K562 (cell line): Measurements from ENCODE around the gene DENND4C. TPM values are rescaled to one million over a fixed set of nuclear protein-coding genes. Genes with fewer than 3 reads are reported as not detected.

ENCODE experiments used
- BHLHE40 ChIP-seq: IDR thresholded peaks from 2 replicates; pipeline ENCODE4 v1.6.1; 2011; ENCODE audit warnings: low read length, improper control_type of control experiment
- CEBPB ChIP-seq: fragments of 450-650 bp; IDR thresholded peaks from 2 replicates; pipeline ENCODE4 v1.6.1; 2016; ENCODE audit warnings: missing genetic modification characterization, missing compliant biosample characterization
- HBP1 ChIP-seq: fragments of 450-650 bp; formaldehyde crosslinking; IDR thresholded peaks from 2 replicates; pipeline ENCODE4 v1.4.0; 2022; ENCODE audit warnings: missing genetic modification characterization
- KLF16 ChIP-seq: IDR thresholded peaks from 2 replicates; pipeline ENCODE4 v1.6.1; 2016; ENCODE audit warnings: antibody characterized with exemption
- LCOR ChIP-seq: sonication (generic); formaldehyde crosslinking; IDR thresholded peaks from 2 replicates; pipeline ENCODE4 v1.8.0; 2022; ENCODE audit warnings: mild to moderate bottlenecking, missing genetic modification reagents
- MEIS2 ChIP-seq: fragments of 450-650 bp; IDR thresholded peaks from 2 replicates; pipeline ENCODE4 v1.6.1; 2014; ENCODE audit warnings: mild to moderate bottlenecking; ENCODE audit not compliant: partially characterized antibody
- NCOR1 ChIP-seq: fragments of 450-650 bp; IDR thresholded peaks from 2 replicates; pipeline ENCODE4 v1.6.1; 2016; ENCODE audit warnings: mild to moderate bottlenecking, moderate library complexity
- NFXL1 ChIP-seq: fragments of 450-650 bp; formaldehyde crosslinking; IDR thresholded peaks from 2 replicates; pipeline ENCODE4 v1.4.0; 2021; ENCODE audit warnings: mild to moderate bottlenecking
- NONO ChIP-seq, 2 experiments: fragments of 200-400 bp in 1 of 2; fragments of 450-650 bp in 1 of 2; formaldehyde crosslinking in 1 of 2; IDR thresholded peaks; 2 replicates each; pipeline ENCODE4 v1.6.1; 2017; ENCODE audit warnings: low read depth in 2 of 2, mild to moderate bottlenecking in 2 of 2, moderate library complexity in 2 of 2, low read length in 1 of 2
- SLC30A9 ChIP-seq: fragments of 250-450 bp; sonication (Bioruptor Pico); IDR thresholded peaks from 2 replicates; pipeline ENCODE4 v1.8.0; 2022; ENCODE audit warnings: mild to moderate bottlenecking, moderate library complexity
- STAT5B ChIP-seq: fragments of 250-450 bp; sonication (Bioruptor Pico); IDR thresholded peaks from 2 replicates; pipeline ENCODE4 v1.8.0; 2021; ENCODE audit warnings: mild to moderate bottlenecking, inconsistent platforms
- TARDBP ChIP-seq: fragments of 450-650 bp; IDR thresholded peaks from 2 replicates; pipeline ENCODE4 v1.6.1; 2016
- TRIM28 ChIP-seq: fragments of 450-650 bp; IDR thresholded peaks from 2 replicates; pipeline ENCODE4 v1.6.1; 2017
- UBTF ChIP-seq, 2 experiments: IDR thresholded peaks; 2 replicates each; pipeline ENCODE4 v1.6.1; 2012; ENCODE audit warnings: improper control_type of control experiment in 2 of 2, low read depth in 2 of 2, low read length in 2 of 2, borderline replicate concordance in 1 of 2
- ZMIZ1 ChIP-seq, 2 experiments: fragments of 150-350 bp in 1 of 2; IDR thresholded peaks; 2 replicates each; pipeline ENCODE4 v1.6.1; 2012 to 2016; ENCODE audit warnings: low read depth in 2 of 2, low read length in 2 of 2, mild to moderate bottlenecking in 1 of 2, moderate library complexity in 1 of 2
- ZNF57 ChIP-seq: fragments of 450-650 bp; formaldehyde crosslinking; IDR thresholded peaks from 2 replicates; pipeline ENCODE4 v1.4.0; 2020; ENCODE audit warnings: mild to moderate bottlenecking, moderate library complexity
- ZNF696 ChIP-seq: fragments of 250-450 bp; sonication (Bioruptor Pico); conservative IDR thresholded peaks from 2 replicates; pipeline ENCODE4 v1.4.0; 2020; ENCODE audit warnings: mild to moderate bottlenecking, moderate library complexity
- ZNF76 ChIP-seq: fragments of 250-450 bp; sonication (Bioruptor Pico); IDR thresholded peaks from 2 replicates; pipeline ENCODE4 v1.4.0; 2020; ENCODE audit warnings: mild to moderate bottlenecking, moderate library complexity, borderline replicate concordance
- polyA plus RNA-seq, 8 experiments: library from polyadenylated mRNA; depleted of rRNA in 4 of 8; stranded (reverse) in 5 of 8; unstranded in 3 of 8; fragments of >200 nt; fragmentation: Nextera tagmentation in 2 of 8; fragmentation: Illumina TruSeq in 1 of 8; extraction: Ambion mirVana in 2 of 8; extraction: Trizol in 1 of 8; gene quantifications; 2 replicates each; pipeline versions ENCODE4 v1.2.1 to v1.2.3, GENCODE V29; 2011 to 2014; ENCODE audit warnings: inconsistent platforms in 1 of 8, missing spikeins in 1 of 8
- total RNA-seq, 7 experiments: library from RNA; depleted of rRNA in 6 of 7; stranded (reverse); fragments of >200 nt in 6 of 7; fragmentation: Illumina TruSeq in 2 of 7; extraction: Trizol in 2 of 7; gene quantifications; 2 replicates each; pipeline versions ENCODE4 v1.2.1 to v1.2.3, GENCODE V29; 2011 to 2021; ENCODE audit warnings: low replicate concordance in 1 of 7
- TF ChIP-seq, protein P1 (sequence below): fragments of 250-450 bp; sonication (Bioruptor Pico); IDR thresholded peaks from 2 replicates; pipeline ENCODE4 v1.5.0; 2021
- TF ChIP-seq, protein P2 (sequence below): fragments of 450-650 bp; formaldehyde crosslinking; IDR thresholded peaks from 2 replicates; pipeline ENCODE4 v1.4.0; 2020; ENCODE audit warnings: mild to moderate bottlenecking

Gene DENND4C
- total and polyA plus RNA-seq, 9 of the 15 experiments (the other 6 are each of a cell fraction or from before 2014, with no cell fraction given): 4.8 to 31.8 (median 13.9) TPM

DNA sequence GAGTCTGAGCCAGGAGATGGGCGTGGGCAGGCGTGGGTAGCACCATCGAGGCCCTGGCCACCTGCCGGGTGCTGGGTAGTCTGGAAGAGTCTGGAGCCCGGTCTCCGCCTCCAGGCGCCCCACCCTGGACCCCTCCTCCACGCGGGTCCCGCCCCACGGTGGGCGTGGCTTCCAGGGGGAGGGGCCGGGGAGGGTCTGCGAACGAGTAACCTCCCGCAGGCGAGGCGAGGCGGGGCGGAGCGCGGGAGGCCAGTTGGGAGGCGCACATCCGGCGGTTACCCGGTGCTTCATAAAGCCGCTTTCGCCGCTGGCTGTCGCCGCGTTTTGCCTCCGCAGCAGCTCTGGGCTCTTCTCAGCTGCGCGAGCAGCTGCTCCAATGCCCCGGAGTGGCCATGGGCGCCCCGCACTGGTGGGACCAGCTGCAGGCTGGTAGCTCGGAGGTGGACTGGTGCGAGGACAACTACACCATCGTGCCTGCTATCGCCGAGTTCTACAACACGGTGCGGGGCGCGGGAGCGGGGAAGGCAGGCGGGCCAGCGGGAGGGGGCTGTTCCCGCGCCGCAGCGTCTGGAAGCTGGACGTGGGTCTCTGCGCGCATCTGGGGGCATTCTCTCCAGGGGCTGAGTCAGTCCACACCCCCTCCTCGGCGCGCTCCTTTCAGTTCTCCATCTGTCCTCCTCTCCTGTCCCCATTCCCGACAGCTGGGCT, 178.4 kb downstream of the DENND4C start, which contains the start of gene ACER2 (continued):
- TF ChIP-seq ZNF57 (CRISPR knock-in tag) (no peak), NONO (IDR thresholded peaks at IDR 0.05; ENCODE audit: low read depth in 2 of 2, low read length in 1 of 2) (peak in 1 of 2 experiments; percentile 51; a peak in 1 of 4 replicates), NCOR1 (no peak), TRIM28 (no peak), ZMIZ1 (IDR thresholded peaks at IDR 0.05; ENCODE audit: low read depth in 2 of 2, low read length in 2 of 2) (no peak), ZNF696 (CRISPR knock-in tag) (no peak), KLF16 (no peak), CEBPB (no peak), ZNF76 (CRISPR knock-in tag) (no peak), NFXL1 (CRISPR knock-in tag) (no peak), SLC30A9 (CRISPR knock-in tag) (no peak), TARDBP (no peak), HBP1 (CRISPR knock-in tag) (no peak), STAT5B (CRISPR knock-in tag) (no peak), MEIS2 (no peak), BHLHE40 (no peak), UBTF (IDR thresholded peaks at IDR 0.05; ENCODE audit: borderline replicate concordance in 1 of 2, low read depth in 2 of 2, low read length in 2 of 2) (peak in 1 of 2 experiments; percentile 78; a peak in 1 of 4 replicates), LCOR (CRISPR knock-in tag) (no peak)
- TF ChIP-seq, protein P1, sequence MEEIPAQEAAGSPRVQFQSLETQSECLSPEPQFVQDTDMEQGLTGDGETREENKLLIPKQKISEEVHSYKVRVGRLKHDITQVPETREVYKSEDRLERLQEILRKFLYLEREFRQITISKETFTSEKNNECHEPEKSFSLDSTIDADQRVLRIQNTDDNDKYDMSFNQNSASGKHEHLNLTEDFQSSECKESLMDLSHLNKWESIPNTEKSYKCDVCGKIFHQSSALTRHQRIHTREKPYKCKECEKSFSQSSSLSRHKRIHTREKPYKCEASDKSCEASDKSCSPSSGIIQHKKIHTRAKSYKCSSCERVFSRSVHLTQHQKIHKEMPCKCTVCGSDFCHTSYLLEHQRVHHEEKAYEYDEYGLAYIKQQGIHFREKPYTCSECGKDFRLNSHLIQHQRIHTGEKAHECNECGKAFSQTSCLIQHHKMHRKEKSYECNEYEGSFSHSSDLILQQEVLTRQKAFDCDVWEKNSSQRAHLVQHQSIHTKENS: no peak
- TF ChIP-seq, protein P2, sequence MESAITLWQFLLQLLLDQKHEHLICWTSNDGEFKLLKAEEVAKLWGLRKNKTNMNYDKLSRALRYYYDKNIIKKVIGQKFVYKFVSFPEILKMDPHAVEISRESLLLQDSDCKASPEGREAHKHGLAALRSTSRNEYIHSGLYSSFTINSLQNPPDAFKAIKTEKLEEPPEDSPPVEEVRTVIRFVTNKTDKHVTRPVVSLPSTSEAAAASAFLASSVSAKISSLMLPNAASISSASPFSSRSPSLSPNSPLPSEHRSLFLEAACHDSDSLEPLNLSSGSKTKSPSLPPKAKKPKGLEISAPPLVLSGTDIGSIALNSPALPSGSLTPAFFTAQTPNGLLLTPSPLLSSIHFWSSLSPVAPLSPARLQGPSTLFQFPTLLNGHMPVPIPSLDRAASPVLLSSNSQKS (CRISPR knock-in tag): no peak
